Colon (tissue), 2 donors: Measurements from ENCODE around the gene BARD1.
"Not testable (repeated sequence)": the region's sequence is repeated elsewhere in the genome, so short reads cannot be mapped to it uniquely, and the experiment has no call there.

Experiments used
- FAIRE-seq: peaks from 2 replicates; lab custom pipeline; 2012; peaks lifted over from hg19 to GRCh38; lab: Jason Lieb, UNC
- donor health status: control.
- donor health status: control.

The BARD1 gene

DNA sequence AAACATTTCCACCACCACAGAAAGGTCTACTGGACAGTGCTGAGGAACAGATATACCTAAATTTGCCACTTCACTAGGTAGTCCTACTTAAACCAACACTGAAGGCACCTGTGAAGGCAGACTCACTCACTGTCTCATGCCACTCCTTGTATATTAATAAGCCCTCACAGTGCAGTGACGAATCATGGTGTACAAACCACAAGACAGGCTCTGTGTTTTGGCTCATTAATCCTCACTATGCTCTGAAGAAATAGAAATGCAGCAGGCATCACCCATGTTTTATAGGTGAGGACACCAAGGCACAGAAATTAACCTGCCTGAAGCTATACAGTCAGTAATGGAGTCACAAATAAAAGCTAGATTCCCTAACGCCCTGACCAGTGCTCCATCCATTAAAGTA lies 44.3 kb downstream of the BARD1 start:
- FAIRE-seq = no peak

DNA sequence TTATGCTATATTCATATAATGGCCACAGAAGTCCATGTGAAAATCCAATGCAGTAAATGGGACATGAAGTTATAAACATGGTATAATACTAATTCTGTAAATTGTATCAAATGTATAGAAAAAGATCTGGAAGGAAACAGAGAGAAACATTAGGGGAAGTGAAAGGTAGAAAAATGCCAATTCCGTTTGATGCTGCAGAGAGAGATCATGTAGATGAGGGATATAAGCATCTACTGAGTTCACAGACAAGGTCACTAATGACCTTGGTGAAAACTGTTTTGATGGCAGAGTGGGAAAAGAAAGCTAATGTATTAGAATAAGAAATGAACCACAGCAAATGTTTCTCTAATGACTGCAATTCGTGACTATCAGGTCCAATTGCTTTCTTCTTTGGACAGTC lies 56.0 kb downstream of the BARD1 start:
- FAIRE-seq = no peak

DNA sequence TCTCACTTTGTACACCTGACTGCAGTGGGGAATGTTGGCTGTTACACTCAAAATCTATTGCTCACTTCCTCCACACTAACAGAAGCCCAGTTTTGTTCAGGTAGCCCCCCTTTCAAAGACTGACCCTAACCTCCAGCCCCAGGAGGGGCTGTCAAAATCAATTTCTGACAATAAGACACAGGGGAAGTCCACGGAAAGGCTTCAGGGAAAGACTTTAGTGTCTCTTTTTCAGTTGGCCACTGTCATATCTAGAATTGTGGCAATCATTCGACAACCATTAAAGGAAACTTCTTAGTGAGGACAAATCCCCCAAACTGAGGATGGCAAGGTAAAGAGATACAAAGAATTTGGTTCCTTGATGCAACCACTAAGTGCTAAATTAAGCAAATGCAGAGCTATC lies 59.0 kb downstream of the BARD1 start:
- no peak for FAIRE-seq

DNA sequence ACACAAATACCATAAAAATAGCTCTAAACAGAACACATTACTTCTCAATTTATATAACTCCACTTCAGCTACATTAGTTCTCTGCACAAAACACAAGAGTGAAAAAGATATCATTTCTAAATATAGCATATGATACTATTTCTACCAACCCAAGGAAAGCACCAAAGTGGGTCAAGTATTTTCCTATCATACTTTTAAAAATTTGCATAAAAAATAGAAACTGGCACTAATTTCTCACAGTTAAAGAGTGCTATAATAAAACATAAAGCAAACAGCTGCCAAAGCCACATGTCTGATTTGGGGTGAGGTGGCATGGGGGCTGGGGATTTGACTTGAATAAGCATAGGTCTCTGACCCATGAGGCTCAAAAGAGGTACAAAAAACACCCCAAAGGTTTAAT lies 61.5 kb downstream of the BARD1 start:
- FAIRE-seq = no peak

DNA sequence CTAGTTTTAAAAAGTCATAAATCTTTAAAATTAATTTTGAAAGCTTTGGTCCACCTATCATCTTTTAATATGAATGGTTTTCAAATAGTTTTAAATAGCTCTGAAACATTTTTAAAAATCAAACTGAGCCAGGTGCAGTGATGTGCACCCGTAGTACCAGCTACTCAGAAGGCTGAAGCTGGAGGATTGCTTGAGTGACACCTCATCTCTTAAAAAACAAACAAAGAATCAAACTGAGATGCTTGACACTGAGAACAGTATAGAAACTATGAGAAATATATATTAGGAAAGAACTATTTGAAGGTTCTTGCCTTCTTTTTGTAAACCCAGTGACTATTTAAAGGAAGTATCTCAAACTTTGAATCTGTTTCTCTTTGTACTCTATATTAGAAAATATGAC lies 67.4 kb downstream of the BARD1 start:
- FAIRE-seq = no peak

DNA sequence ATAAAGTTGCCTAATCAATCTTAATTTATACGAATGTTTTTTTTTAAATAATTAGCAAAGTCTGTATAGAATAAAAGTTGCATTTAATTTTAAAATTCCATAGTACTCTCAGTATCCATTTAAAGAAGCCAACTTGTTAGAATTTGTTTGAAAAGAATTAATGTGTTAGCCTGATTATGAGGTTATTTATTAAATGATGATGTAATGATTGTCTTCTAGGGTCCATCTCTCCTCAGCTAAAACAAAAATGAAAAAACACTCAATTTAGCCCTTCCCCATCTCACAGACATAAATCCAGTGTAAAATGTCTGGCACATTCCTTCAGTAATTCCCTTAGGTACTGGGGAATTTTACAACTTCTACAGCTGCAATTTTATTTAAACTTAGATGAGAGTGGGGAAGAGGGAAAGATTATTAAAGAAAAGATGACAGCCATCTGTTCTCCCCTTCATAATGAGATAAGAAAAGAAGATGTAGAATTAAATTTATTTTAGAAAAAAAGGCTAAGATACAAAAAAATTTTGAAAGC lies 68.6 kb downstream of the BARD1 start:
- no peak for FAIRE-seq

DNA sequence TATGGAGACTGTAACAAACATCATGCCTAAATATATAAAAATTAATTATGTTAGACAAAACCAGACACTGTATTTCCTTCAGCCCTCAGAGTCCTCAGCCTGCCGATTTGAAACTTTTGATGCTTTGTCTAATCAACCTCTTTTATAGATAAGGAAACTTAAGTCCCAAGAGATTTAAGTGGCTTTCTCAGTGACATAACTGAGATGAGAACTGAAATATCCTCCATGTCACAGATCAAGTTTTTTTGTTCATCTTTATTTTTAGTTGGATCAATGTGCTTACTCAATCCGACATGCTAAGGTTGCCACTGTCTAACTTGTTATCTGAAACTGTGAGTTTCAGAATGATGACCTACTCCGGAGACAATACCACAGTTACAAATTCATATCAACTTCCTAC lies 72.3 kb downstream of the BARD1 start:
- no peak for FAIRE-seq

DNA sequence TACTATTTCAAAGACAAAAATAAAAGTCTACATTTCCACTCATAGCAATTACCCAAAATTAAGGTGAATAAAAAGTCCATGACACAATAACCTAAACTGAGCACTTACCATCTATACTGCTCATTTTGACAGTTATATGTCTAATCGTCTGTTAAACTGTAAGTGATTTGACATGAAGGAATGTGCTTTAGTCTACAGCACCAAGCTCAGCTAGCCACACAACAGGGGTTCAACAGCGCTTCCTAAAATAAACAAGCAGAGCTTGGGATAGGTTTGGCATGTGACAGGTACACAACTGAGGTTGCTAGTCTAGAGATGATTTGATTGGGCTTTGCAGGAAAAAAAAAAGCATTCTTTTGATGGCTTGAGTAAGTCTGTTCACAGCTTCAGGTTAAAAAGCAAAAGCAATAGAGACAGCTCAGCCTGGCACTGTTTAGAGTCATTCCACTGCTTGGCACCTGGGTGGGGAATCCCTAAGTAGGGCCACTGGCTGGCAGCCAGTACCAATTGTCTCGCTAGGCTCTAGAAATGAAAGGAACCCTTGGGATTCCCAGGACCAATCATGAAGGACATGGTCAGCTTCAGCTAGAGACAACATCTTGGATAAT lies 78.6 kb downstream of the BARD1 start:
- no peak for FAIRE-seq

DNA sequence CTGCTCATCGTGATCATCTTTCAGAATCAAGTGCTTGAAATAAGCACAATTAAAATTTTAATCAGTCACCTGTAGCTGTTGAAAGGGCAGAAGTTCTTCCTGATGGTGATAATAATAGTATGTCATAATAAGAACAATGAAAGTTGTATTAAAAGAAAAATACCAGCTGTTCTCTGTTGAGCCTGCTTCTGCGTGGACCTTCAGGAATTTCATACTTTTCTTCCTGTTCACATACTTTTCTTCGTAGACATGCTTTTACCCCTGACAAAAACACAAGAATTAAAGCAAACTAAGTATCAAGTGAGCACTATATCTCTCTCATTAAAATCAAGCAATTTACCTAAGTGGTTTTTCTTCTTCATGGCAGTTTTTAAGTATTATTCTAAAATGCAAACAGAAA lies 79.2 kb downstream of the BARD1 start:
- FAIRE-seq = no peak

DNA sequence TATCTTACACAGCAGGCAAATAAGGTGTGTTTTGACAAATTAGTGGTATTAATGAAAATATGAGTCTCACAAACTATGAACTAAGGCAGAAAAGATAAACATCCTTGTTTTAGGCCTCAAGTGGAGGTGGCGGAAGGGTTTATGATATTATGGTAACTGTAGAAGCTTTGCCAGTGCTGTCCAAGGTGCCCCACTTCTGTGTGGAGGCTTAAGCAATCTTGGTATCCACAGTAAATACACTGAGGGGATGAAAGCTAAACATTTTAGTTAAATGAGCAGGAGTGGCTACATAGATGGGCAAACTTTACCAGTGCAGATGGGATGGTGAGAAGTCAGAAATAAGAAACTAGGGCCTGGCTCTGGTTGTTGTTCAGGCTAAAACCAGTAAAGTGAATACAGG lies 84.7 kb downstream of the BARD1 start:
- FAIRE-seq = no peak

DNA sequence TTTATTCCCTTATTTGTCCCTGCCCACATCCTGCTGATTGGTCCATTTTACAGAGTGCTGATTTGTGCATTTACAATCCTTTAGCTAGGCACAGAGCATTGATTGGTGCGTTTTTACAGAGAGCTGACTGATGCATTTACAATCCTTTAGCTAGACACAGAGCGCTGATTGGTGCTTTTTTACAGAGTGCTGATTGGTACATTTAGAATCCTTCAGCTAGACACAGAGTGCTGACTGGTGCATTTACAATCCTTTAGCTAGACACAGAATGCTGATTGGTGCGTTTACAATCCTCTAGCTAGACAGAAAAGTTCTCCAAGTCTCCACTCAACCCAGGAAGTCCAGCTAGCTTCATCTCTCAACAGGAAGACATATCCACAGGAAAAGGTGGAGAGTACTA lies 91.6 kb downstream of the BARD1 start:
- FAIRE-seq = not testable (repeated sequence)

DNA sequence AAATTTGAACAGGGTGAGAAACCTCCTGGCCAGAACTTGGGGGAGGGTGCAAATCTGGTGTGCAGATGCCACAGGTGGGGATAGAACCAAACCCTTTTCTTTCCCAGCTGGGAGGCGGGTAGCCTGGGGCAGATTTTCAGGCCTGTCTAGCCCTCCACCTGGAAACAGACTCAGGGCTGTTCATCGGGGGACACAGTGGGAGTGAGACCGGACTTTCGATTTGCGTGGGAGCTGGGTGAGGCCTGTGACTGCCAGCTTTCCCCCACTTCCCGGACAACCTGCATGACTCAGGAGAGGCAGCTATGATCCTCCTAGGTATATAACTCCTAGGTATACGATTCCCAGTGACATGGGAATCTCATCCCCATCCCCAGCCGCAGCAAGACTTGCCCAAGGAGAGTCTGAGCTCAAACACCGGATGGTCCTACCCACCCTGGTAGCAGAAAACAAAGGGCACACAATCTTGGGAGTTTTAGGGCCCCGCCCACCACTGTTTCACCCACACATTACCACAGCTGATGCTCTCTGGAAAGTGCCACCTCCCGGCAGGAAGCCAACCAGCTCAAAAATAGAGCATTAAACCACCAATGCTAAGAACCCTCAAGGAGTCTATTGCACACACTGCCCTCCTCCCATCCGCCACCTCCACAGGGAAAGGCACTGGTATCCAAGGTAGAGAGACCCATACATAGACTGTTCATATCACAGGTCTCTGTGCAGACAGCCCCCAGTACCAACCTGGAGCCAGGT lies 92.5 kb downstream of the BARD1 start:
- FAIRE-seq = no peak

DNA sequence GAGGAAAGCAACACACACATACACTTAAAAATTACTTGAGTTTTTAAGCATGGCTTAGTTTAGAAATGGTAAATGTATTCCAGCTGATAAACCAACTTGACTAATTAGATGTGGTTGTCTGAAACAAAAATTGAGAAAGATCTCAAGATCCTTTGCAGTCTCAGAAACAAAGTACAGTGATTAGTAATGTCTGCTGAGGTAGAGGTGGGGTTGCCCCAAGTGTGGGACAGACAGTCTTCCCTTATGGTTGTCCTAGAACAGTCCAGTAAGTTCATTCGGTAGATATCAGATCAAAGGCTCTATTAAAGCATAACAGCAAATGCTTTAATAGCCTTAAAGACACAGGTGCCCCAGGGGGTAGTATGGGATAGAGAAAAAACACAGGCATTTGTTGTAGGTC lies 94.5 kb downstream of the BARD1 start:
- no peak for FAIRE-seq

DNA sequence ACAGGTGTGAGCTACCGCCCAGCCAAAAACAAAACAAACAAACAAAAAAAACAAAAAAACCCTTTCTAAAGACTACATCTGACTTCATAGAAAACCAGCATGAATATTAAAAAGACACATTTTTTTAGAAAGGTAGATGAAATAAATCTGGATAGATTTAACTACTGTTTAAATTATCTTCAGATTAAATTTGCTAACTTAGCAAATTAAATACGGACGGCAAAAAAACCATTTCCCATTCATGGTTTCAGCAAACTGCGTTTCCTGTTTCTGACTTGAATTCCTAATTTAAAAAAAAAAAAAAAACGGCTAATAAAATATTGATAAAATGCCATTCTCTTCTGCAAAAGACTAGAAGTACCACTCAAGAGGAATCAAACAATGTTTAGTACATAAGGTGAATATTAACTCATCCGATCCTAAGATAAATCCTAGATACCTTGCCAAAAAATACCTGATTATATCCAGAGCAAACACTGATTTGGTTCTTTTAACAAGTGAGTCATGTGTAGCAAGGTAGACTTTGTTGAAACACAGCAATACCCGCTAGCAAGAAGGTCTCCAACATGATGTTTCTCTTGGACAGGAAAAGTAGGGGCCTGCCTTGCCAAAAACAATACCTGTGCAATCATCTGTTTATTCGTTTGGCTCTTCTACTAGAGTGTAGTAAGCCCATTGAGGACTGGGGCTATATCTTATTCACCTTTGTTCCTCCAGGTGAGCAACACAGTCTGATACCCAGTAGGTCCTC lies 96.2 kb downstream of the BARD1 start:
- FAIRE-seq = no peak

DNA sequence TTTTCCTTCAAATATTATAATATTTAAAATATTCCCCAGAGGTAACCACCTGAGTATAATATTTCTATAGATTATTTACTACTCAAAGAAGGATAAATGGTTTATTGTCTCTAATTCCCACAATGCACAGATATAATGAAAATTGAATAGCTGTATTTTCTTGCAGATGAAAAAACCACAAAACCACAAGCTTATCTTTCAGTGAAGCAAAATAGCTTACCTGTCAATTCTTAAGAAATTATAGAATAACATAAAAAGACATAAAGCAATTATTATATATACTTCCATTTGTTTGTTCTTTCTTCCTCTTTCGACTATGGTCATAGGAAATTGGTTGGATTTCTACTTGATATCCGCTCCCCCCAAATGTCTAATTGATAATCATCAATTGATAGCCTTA lies 98.8 kb downstream of the BARD1 start:
- FAIRE-seq = no peak

DNA sequence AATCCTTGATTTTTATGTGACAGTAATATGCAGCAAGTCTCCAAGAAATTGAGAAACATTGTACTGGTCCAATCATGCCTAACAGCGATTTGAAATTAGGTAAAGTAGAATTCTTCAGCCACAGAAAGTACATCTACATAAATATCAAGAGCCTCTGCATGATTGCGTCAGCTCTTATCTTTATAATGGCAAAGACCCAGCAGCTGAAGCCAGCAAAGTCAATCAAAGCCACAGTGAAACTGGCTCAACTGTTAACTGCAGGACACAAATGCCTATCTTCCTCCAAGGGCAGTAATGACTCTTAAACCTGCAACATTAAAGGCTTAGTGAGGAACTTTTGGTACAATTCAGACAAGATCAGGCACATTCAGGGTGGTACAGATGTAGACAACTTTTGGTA lies 102.5 kb downstream of the BARD1 start:
- FAIRE-seq = no peak

DNA sequence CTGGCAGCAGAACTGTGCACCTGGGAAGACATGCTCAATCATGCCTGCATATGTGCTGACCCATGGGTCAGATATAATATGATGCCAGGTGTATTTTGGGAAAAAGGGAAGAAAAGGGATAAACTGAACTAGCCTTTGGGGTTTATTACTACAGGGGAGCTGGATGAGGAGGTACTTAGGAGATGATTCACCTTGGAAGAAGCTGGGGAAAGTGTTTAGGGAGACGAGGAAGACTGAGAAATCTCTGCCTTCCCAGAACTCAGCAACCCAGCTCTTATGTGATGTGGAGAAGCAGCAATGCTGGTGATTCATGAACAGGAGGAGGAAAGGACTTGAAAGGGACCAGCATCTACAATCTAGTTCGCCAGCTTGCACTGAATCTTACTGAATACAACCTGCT lies 110.2 kb downstream of the BARD1 start:
- no peak for FAIRE-seq

DNA sequence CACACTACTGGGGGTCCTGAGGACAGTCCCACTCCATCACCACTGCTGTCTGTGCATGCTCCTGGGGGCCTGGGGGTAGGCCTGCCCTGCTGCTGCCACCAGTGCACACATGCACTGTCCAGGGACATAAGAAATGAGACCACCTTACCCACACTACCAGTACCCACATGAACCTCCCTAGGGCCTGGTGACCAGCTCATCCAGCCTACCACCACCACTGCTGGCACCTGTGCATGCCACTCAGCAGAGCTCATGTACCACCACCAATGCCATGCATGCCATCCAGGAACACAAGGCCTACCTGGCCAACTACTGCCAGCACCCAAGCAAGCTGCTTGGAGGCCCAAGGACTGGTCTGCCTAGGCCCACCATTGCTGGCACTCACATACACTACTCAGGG lies 112.8 kb downstream of the BARD1 start:
- FAIRE-seq = no peak

DNA sequence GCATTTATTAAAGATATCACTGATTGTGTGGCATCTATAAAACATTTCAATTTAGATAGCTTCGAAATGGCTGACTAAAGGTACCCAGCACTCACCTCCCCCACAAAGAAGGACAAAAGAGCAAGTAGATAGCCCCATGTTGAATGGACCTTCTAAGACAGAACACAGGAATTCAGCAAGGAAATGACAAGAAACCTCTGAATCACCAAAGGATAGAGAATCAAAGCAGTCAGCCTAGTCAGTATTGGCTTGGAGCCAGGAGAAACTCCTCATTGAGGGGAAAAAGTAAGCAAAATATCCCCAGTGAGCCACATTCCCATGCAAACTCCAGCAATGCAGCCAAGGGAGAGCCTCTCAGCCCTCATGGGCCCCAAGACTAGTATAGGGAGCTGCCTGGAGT lies 113.7 kb downstream of the BARD1 start:
- no peak for FAIRE-seq

DNA sequence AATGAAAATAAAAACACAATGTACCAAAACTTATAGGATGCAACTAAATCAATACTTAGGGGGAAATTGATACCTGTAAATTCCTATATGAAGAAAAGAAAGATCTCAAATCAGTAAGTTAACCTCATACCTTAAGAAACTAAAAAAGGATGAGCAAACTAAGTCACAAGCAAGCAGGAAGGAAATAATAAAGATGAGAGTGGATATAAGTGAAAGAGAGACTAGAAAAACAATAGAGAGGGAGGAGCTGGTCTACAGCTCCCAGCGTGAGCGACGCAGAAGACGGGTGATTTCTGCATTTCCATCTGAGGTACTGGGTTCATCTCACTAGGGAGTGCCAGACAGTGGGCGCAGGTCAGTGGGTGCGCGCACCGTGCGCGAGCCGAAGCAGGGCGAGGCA lies 125.9 kb downstream of the BARD1 start:
- FAIRE-seq = not testable (repeated sequence)

DNA sequence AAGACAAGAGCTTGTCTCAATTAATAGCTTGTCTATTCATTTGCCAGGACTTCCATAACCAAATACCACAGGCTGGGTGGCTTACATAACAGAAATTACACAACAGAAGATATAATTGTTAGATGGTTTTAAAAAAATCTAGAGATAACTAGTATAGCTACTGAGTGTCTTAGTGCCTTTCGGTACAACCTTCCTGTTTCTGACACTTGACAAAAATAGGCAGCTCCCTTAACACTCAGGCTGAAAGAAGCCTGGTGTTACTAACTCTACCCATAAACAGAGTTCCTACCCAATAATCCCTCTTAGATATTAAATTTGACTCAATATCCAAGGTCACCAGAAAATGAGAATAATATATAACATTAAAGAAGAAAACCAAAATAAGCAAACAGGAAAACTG lies 129.7 kb downstream of the BARD1 start:
- no peak for FAIRE-seq

DNA sequence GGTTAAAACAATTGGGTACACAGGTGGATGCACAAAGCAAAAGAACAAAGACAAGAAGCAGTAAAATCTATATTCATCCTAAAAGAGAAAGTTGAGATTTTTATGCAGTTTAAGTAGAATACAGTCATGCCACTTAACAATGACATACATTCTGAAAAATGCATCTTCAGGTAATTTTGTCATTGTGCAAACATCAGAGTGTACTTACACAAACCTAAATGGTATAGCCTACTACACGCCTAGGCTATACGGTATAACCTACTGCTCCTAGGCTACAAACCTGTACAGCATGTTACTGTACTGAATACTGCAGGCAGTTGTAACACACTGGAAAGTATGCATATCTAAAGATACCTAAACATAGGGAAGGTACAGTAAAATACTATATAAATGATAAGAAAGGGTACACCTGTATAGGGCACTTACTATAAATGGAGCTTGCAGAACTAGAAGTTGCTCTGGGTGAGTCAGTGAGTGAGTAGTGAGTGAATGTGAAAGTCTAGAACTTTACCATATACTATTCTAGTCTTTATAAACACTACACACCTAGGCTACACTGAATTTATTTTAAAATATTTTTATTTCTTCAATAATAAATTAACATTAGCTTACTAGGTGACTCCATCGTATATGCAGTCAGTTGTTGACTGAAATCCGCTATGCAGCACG lies 132.9 kb downstream of the BARD1 start:
- no peak for FAIRE-seq
